IMR-90 (cell line): ENCODE measurements around the gene CAPS2. TPM values are rescaled to one million over a fixed set of nuclear protein-coding genes. Genes with fewer than 3 reads are reported as not detected.

Experiments used
- ATAC-seq: fragments of 200-7000 bp; cut with Tn5 transposase; 2 replicates; pipeline ENCODE4 v1.9.1; 2020; ENCODE audit warnings: low read depth, mild to moderate bottlenecking, moderate library complexity
- BruUV-seq: library from RNA; stranded (reverse); fragments of 400-500 nt; replicated peaks from 2 replicates; lab custom pipeline; 2021; lab: Mats Ljungman, UMichigan
- CTCF ChIA-PET: fragments of 300-600 bp; formaldehyde crosslinking; extraction: SDS; loops from one replicate; lab custom pipeline; 2021; ENCODE audit warnings: antibody characterized with exemption; lab: Yijun Ruan, JAX
- POLR2A ChIA-PET: fragments of 300-600 bp; sonication (Branson Sonifier 250); formaldehyde crosslinking; loops from one replicate; lab custom pipeline; 2022; ENCODE audit warnings: antibody characterized with exemption; ENCODE audit not compliant: unreplicated experiment; lab: Charles Lee
- DNase-seq: peaks from one replicate; pipeline ENCODE4 v3.0.0; 2013
- H2AFZ ChIP-seq: replicated peaks from 2 replicates; pipeline ENCODE3; 2013; ENCODE audit warnings: low read length, mild to moderate bottlenecking; ENCODE audit not compliant: poor library complexity
- H2AK5ac ChIP-seq: 2 replicates; pipeline ENCODE4 v1.6.1; 2013; ENCODE audit warnings: low read depth, low read length, inconsistent platforms
- H2AK9ac ChIP-seq: replicated peaks from 2 replicates; pipeline ENCODE3; 2013; ENCODE audit warnings: mild to moderate bottlenecking, low read depth, low read length, moderate library complexity; ENCODE audit not compliant: poor library complexity
- H2BK120ac ChIP-seq: 2 replicates; pipeline ENCODE4 v1.6.1; 2013; ENCODE audit warnings: low read depth, low read length, inconsistent platforms
- H2BK15ac ChIP-seq: 3 replicates; pipeline ENCODE4 v1.6.1; 2013; ENCODE audit warnings: low read depth, low read length, inconsistent platforms
- H2BK20ac ChIP-seq: 2 replicates; pipeline ENCODE4 v1.6.1; 2013; ENCODE audit warnings: low read depth, mild to moderate bottlenecking, inconsistent platforms, low read length, moderate library complexity
- H2BK5ac ChIP-seq: 2 replicates; pipeline ENCODE4 v1.6.1; 2013; ENCODE audit warnings: mild to moderate bottlenecking, low read depth, low read length, inconsistent platforms; ENCODE audit not compliant: poor library complexity, severe bottlenecking
- H3K14ac ChIP-seq: replicated peaks from 2 replicates; pipeline ENCODE4 v1.6.1; 2013; ENCODE audit warnings: low read depth, low read length, inconsistent platforms
- H3K18ac ChIP-seq: 2 replicates; pipeline ENCODE4 v1.6.1; 2013; ENCODE audit warnings: low read depth, low read length, control low read depth
- H3K23ac ChIP-seq: 2 replicates; pipeline ENCODE4 v1.6.1; 2013; ENCODE audit warnings: low read depth, low read length, inconsistent platforms
- H3K27ac ChIP-seq: 2 replicates; pipeline ENCODE4 v1.5.1; 2013; ENCODE audit warnings: mild to moderate bottlenecking, control low read depth, low read length; ENCODE audit not compliant: insufficient read depth
- H3K27me3 ChIP-seq: 2 replicates; pipeline ENCODE4 v1.6.1; 2013; ENCODE audit warnings: low read length; ENCODE audit not compliant: control insufficient read depth, insufficient read depth
- H3K36me3 ChIP-seq: 2 replicates; pipeline ENCODE4 v1.6.1; 2013; ENCODE audit warnings: low read length, mixed read lengths; ENCODE audit not compliant: control insufficient read depth, insufficient read depth
- H3K4ac ChIP-seq: 2 replicates; pipeline ENCODE4 v1.6.1; 2013; ENCODE audit warnings: low read depth, low read length, inconsistent platforms
- H3K4me1 ChIP-seq: 2 replicates; pipeline ENCODE4 v1.6.1; 2013; ENCODE audit warnings: low read length, mixed read lengths; ENCODE audit not compliant: control insufficient read depth, insufficient read depth
- H3K4me2 ChIP-seq: 2 replicates; pipeline ENCODE4 v1.6.1; 2013; ENCODE audit warnings: low read depth, mild to moderate bottlenecking, control low read depth, low read length, moderate library complexity
- H3K4me3 ChIP-seq: 2 replicates; pipeline ENCODE4 v1.5.1; 2013; ENCODE audit warnings: low read depth, mild to moderate bottlenecking, control low read depth, low read length, moderate library complexity; ENCODE audit not compliant: insufficient read depth
- H3K56ac ChIP-seq: 2 replicates; pipeline ENCODE4 v1.6.1; 2013; ENCODE audit warnings: low read length, inconsistent platforms; ENCODE audit not compliant: insufficient read depth; ENCODE audit errors: extremely low read depth
- H3K79me1 ChIP-seq, 2 experiments: 2 replicates each; pipeline ENCODE4 v1.6.1; 2013; ENCODE audit warnings: low read length in 2 of 2, inconsistent platforms in 1 of 2, low read depth in 1 of 2
- H3K9ac ChIP-seq: 2 replicates; pipeline ENCODE4 v1.6.1; 2013; ENCODE audit warnings: low read depth, low read length, control low read depth
- H3K9me1 ChIP-seq: 2 replicates; pipeline ENCODE4 v1.6.1; 2013; ENCODE audit warnings: low read length, inconsistent platforms; ENCODE audit not compliant: insufficient read depth
- H3K9me3 ChIP-seq: 2 replicates; pipeline ENCODE4 v1.6.1; 2013; ENCODE audit warnings: low read length; ENCODE audit not compliant: control insufficient read depth, insufficient read depth
- H4K20me1 ChIP-seq: 2 replicates; pipeline ENCODE4 v1.6.1; 2013; ENCODE audit warnings: low read length, inconsistent platforms; ENCODE audit not compliant: insufficient read depth
- H4K5ac ChIP-seq: 2 replicates; pipeline ENCODE4 v1.6.1; 2013; ENCODE audit warnings: mild to moderate bottlenecking, low read depth, low read length, control low read depth
- H4K8ac ChIP-seq, 2 experiments: 2 replicates each; pipeline ENCODE4 v1.6.1; 2013; ENCODE audit warnings: low read depth in 2 of 2, low read length in 2 of 2, control low read depth in 1 of 2, inconsistent platforms in 1 of 2
- H4K91ac ChIP-seq: 2 replicates; pipeline ENCODE4 v1.6.1; 2013; ENCODE audit warnings: low read depth, low read length, inconsistent platforms; ENCODE audit not compliant: insufficient read depth
- BHLHE40 ChIP-seq: fragments of 150-350 bp; IDR thresholded peaks from 2 replicates; pipeline ENCODE4 v1.6.1; 2016; ENCODE audit warnings: mild to moderate bottlenecking, low read depth, low read length
- CTCF ChIP-seq: conservative IDR thresholded peaks from 2 replicates; pipeline ENCODE4 v1.5.1; 2012; ENCODE audit warnings: mild to moderate bottlenecking, low read depth, low read length, improper control_type of control experiment
- MAZ ChIP-seq: IDR thresholded peaks from 2 replicates; pipeline ENCODE4 v1.6.1; 2012; ENCODE audit warnings: low read depth, mild to moderate bottlenecking, low read length, improper control_type of control experiment, moderate library complexity, borderline replicate concordance
- NFE2L2 ChIP-seq: fragments of 150-350 bp; IDR thresholded peaks from 2 replicates; pipeline ENCODE4 v1.6.1; 2016; ENCODE audit warnings: low read depth, mild to moderate bottlenecking, low read length
- POLR2A ChIP-seq: IDR thresholded peaks from 2 replicates; pipeline ENCODE4 v1.6.1; 2012; ENCODE audit warnings: mild to moderate bottlenecking, low read depth, low read length
- RFX5 ChIP-seq: IDR thresholded peaks from 2 replicates; pipeline ENCODE4 v1.8.0; 2012; ENCODE audit warnings: low read depth, mild to moderate bottlenecking, low read length, moderate library complexity
- WGBS, 2 experiments: methylation state at CpG; one replicate each; pipeline versions ENCODE4 v1.1.5 to v1.1.7; 2013; ENCODE audit warnings: missing lambda C conversion rate in 2 of 2; ENCODE audit not compliant: insufficient read length in 1 of 2; ENCODE audit errors: extremely low coverage in 2 of 2; 5-methylcytosine and 5-hydroxymethylcytosine counted together
- dilution Hi-C: fragments of 300-500 bp; cut with HindIII; formaldehyde crosslinking; loops from one replicate; pipeline ENCODE4 v1.14.3; 2018; ENCODE audit warnings: low sequenced_read_pairs; ENCODE audit not compliant: unreplicated experiment
- in situ Hi-C: fragments of 300-500 bp; cut with MboI; formaldehyde crosslinking; loops from 3 replicates; pipeline ENCODE4 v1.14.3; 2019; ENCODE audit warnings: low sequenced_read_pairs, inconsistent platforms, mixed read lengths
- intact Hi-C: fragments of 100-400 bp; cut with micrococcal nuclease; formaldehyde crosslinking; loops from 2 replicates; pipeline ENCODE4 v1.10.0; 2022
- polyA plus RNA-seq, 3 experiments: library from polyadenylated mRNA; depleted of rRNA; stranded (reverse); fragments of >200 nt; gene quantifications; 2 replicates each; pipeline ENCODE4 v1.2.3, GENCODE V29; 2012; ENCODE audit warnings: low replicate concordance in 1 of 3
- total RNA-seq: library from RNA; depleted of rRNA; stranded (reverse); fragments of >200 nt; gene quantifications from 2 replicates; pipeline ENCODE4 v1.2.3, GENCODE V29; 2012

CAPS2 gene
- total and polyA plus RNA-seq, 2 of the 4 experiments (the other 2 are of a cell fraction) = 1.2 to 2.7 TPM

GRCh38 chr12:75350413-75350812, 20.3 kb upstream of the CAPS2 start:
- no peaks in the 10 kb centered on the region for H3K9me1 ChIP-seq
- no peak overlapping the region for H3K18ac ChIP-seq
- no peak overlapping the region for H3K23ac ChIP-seq
- no peaks in the 10 kb centered on the region for H3K79me1 ChIP-seq
- H3K56ac ChIP-seq = no peak overlapping the region
- H2BK15ac ChIP-seq = no peak overlapping the region
- H2BK120ac ChIP-seq = no peak overlapping the region
- DNase-seq (no peak), ATAC-seq (no peak)
- no TSS peak for BruUV-seq
- H3K9ac ChIP-seq = no peak overlapping the region
- H2BK20ac ChIP-seq = no peak overlapping the region
- no CpG with 5 or more reads among the region's 2 CpGs for WGBS, 2 experiments
- intact Hi-C loops (no loop called here), dilution Hi-C loops (no loop called here), in situ Hi-C loops (no loop called here)
- POLR2A ChIA-PET = no interaction called here
- H4K8ac ChIP-seq = no peak overlapping the region
- CTCF ChIA-PET = no interaction called here
- H4K5ac ChIP-seq = no peak overlapping the region
- no peak overlapping the region for H2AK5ac ChIP-seq
- H3K36me3 ChIP-seq = no peaks in the 10 kb centered on the region
- H4K91ac ChIP-seq = no peak overlapping the region
- H3K27me3 ChIP-seq = no peaks in the 10 kb centered on the region
- H3K4ac ChIP-seq = no peak overlapping the region
- no peak for TF ChIP-seq NFE2L2
- no peak for TF ChIP-seq BHLHE40
- no peak for TF ChIP-seq POLR2A
- TF ChIP-seq RFX5 = no peak
- no peak for TF ChIP-seq MAZ
- no peak for TF ChIP-seq CTCF
- H3K4me1 ChIP-seq = no peaks in the 10 kb centered on the region
- no peak overlapping the region for H3K4me2 ChIP-seq
- no peak overlapping the region for H2BK5ac ChIP-seq
- H2AK9ac ChIP-seq = no peak overlapping the region
- H3K9me3 ChIP-seq = peaks cover 2% of the 10 kb centered on the region; the same call in 1 of the 2 replicates
- no peak overlapping the region for H2AFZ ChIP-seq
- H3K27ac ChIP-seq = no peak overlapping the region
- no peaks in the 10 kb centered on the region for H4K20me1 ChIP-seq
- H3K4me3 ChIP-seq = no peak overlapping the region
- H3K14ac ChIP-seq = no peak overlapping the region
